Measurements from ENCODE around the gene FZR1. TPM values are rescaled to one million over a fixed set of nuclear protein-coding genes. Genes with fewer than 3 reads are reported as not detected.

FZR1 gene
- total and polyA plus RNA-seq, 2 of the 4 experiments (the other 2 are of a cell fraction), result 21.5 to 47.8 TPM

DNA sequence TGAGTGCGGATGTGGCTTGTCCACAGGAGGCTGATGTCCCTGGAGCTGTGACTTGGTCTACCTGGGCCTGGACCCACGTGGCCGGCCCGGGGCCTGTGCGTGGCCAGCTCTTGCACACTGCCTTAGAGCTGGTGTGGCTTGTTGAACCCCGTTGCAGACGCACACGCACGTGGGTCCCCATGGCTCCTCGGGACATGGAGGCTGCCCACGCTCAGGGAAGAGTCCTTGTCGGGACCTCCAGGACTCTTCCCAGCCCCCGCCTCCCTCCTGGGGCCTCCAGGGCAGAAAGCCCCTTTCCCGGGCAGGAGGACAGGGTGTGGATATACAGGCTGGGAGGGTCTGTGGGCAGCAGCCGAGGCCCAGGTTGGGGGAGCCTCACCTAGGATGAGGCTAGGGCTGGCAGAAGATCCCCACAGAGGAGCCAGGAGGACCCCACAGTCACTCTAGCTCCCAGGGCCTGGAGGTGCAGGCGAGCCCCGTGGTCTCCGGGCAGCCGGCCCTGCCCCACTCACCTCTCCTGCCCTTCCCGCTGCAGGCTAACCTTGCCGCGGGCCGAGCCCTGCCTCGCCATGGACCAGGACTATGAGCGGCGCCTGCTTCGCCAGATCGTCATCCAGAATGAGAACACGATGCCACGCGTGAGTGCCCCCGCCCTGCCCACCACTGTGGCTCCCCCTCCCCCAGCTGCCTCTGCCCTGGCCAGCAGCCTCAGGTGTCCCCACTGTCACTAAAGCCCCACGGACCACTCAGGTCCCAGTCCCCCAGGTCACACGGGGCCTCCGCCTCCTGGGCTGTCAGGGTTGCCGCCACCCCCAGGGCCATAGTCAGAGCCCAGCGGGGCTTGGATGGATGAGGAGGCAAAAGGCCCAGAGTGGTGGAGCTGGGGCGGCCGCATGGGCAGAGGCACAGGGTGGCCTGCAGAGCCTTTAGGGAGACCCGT lies 16.6 kb downstream of the FZR1 start (continued):
- TF ChIP-seq RFX5 (IDR thresholded peaks at IDR 0.05; ENCODE audit: low read depth, low read length), result no peak

DNA sequence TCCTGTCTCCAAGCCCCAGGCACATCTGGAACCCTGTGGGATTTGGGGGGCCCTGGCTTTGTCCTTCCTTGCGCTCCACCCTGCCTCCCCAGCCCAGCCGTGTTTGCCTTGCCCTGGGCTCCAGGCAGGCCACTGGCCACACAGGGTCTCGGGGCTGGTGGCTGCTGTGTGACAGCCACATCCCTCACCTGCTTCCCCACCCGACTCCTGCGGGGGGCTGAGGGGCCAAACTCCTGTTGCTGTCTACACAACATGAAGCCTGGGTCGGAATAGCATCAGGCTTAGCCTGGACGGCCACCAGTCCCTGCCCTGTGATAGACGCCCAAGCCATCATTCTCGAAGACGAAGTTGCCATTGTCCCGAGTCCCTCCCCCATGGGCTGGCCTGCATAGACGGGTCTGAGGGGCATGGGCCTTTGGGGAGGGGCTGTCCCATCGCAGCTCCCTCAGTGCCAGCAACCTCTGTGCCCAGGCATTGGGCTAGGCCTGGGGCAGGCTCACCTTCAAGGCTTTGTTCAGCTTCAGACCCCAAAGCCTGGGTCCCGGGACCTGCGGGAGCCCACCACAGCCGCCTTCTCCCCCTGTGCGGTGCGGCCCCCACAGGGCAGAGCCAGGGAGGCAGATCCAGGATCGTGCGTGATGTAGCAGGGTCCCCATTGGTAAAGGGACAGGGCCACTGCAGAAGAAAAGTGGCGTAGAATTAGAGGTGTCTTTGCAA lies 17.4 kb downstream of the FZR1 start:
- H4K8ac ChIP-seq (ENCODE audit: low read depth in 2 of 2, low read length in 2 of 2), result no peak overlapping the region
- H3K27ac ChIP-seq (ENCODE audit: insufficient read depth, low read length), result no peak overlapping the region
- H3K18ac ChIP-seq (ENCODE audit: low read depth, low read length), result no peak overlapping the region
- no peak overlapping the region for H2BK15ac ChIP-seq (ENCODE audit: low read depth, low read length)
- CTCF ChIA-PET, result no interaction called here
- no peak overlapping the region for H4K91ac ChIP-seq (ENCODE audit: insufficient read depth, low read depth, low read length)
- H2AK5ac ChIP-seq (ENCODE audit: low read depth, low read length), result no peak overlapping the region
- no peak overlapping the region for H3K4me2 ChIP-seq (ENCODE audit: low read depth, low read length)
- TF ChIP-seq RFX5 (IDR thresholded peaks at IDR 0.05; ENCODE audit: low read depth, low read length) (no peak), SMC3 (IDR thresholded peaks at IDR 0.05; ENCODE audit: low read depth, low read length) (no peak), RCOR1 (IDR thresholded peaks at IDR 0.05; ENCODE audit: insufficient replicate concordance, low read length) (no peak), POLR2A (IDR thresholded peaks at IDR 0.05; ENCODE audit: low read depth, low read length) (no peak), FOS (IDR thresholded peaks at IDR 0.05; ENCODE audit: low read depth, low read length) (no peak)
- no peaks in the 10 kb centered on the region for H3K27me3 ChIP-seq (ENCODE audit: control insufficient read depth, insufficient read depth, low read length)
- DNase-seq, result no peak
- no peak overlapping the region for H3K4me3 ChIP-seq (ENCODE audit: insufficient read depth, low read depth, low read length)
- H3K56ac ChIP-seq (ENCODE audit: extremely low read depth, insufficient read depth, low read length), result no peak overlapping the region
- intact Hi-C loops (cut with micrococcal nuclease) (no loop called here), in situ Hi-C loops (cut with MboI; ENCODE audit: low sequenced_read_pairs) (no loop called here), dilution Hi-C loops (cut with HindIII; ENCODE audit: low sequenced_read_pairs, unreplicated experiment) (no loop called here)
- H2BK20ac ChIP-seq (ENCODE audit: low read depth, low read length), result no peak overlapping the region
- H3K23ac ChIP-seq (ENCODE audit: low read depth, low read length), result no peak overlapping the region
- H4K5ac ChIP-seq (ENCODE audit: low read depth, low read length), result no peak overlapping the region
- POLR2A ChIA-PET (ENCODE audit: unreplicated experiment), result no interaction called here
- H3K14ac ChIP-seq (replicated peaks; ENCODE audit: low read depth, low read length), result no peak overlapping the region
- no peak overlapping the region for H2BK5ac ChIP-seq (ENCODE audit: low read depth, low read length, poor library complexity, severe bottlenecking)
- H3K4ac ChIP-seq (ENCODE audit: low read depth, low read length), result no peak overlapping the region
- H2AK9ac ChIP-seq (replicated peaks; ENCODE audit: low read depth, low read length, poor library complexity), result no peak overlapping the region
- WGBS, 2 experiments (ENCODE audit: extremely low coverage in 2 of 2, insufficient read length in 1 of 2), result 90% methylated on average over 9 of the region's 21 CpGs; no CpG with 5 or more reads in 1 of the 2 experiments
- H3K79me1 ChIP-seq (ENCODE audit: low read depth in 1 of 2, low read length in 2 of 2), result peaks cover 25 to 76% of the 10 kb centered on the region in 2 experiments
- BruUV-seq (replicated peaks), result no TSS peak
- H3K36me3 ChIP-seq (ENCODE audit: control insufficient read depth, insufficient read depth, low read length), result peaks cover 55% of the 10 kb centered on the region
- H2AFZ ChIP-seq (replicated peaks; ENCODE audit: low read length, poor library complexity), result peak overlapping the region; percentile 11
- peaks cover 68% of the 10 kb centered on the region for H4K20me1 ChIP-seq (ENCODE audit: insufficient read depth, low read length)
- ATAC-seq (ENCODE audit: low read depth), result no peak
- no peaks in the 10 kb centered on the region for H3K9me3 ChIP-seq (ENCODE audit: control insufficient read depth, insufficient read depth, low read length)
- H3K4me1 ChIP-seq (ENCODE audit: control insufficient read depth, insufficient read depth, low read length), result no peaks in the 10 kb centered on the region
- H3K9ac ChIP-seq (ENCODE audit: low read depth, low read length), result no peak overlapping the region
- H3K9me1 ChIP-seq (ENCODE audit: insufficient read depth, low read length), result peaks cover 14% of the 10 kb centered on the region
- no peak overlapping the region for H2BK120ac ChIP-seq (ENCODE audit: low read depth, low read length)

Data from IMR-90 (cell line).